Lower lobe of right lung (tissue), 2 donors: ENCODE results near the gene PKM. TPM values are rescaled to one million over a fixed set of nuclear protein-coding genes. Genes with fewer than 3 reads are reported as not detected.

Experiments
- ATAC-seq, 2 donors: fragments of 200-7000 bp; cut with Tn5 transposase; one replicate each; pipeline ENCODE4 v1.9.1; 2020 to 2022; ENCODE audit warnings: mild to moderate bottlenecking in 2 of 2, moderate library complexity in 2 of 2
- DNase-seq: peaks from one replicate; pipeline ENCODE4 v3.0.0-alpha.2; 2020
- H3K27ac ChIP-seq: fragments of 200-600 bp; one replicate; pipeline ENCODE4 v1.8.0; 2022
- H3K27me3 ChIP-seq: fragments of 200-600 bp; one replicate; pipeline ENCODE4 v1.8.0; 2022; ENCODE audit warnings: low read depth
- H3K36me3 ChIP-seq: fragments of 200-600 bp; one replicate; pipeline ENCODE4 v1.8.0; 2022; ENCODE audit warnings: mild to moderate bottlenecking
- H3K4me1 ChIP-seq: fragments of 200-600 bp; one replicate; pipeline ENCODE4 v1.8.0; 2022
- H3K4me3 ChIP-seq: fragments of 200-600 bp; one replicate; pipeline ENCODE4 v1.8.0; 2022; ENCODE audit warnings: mild to moderate bottlenecking
- H3K9me3 ChIP-seq: fragments of 200-600 bp; one replicate; pipeline ENCODE4 v1.8.0; 2022
- intact Hi-C: fragments of 100-400 bp; cut with DNase I; formaldehyde crosslinking; loops from one replicate; pipeline ENCODE4 v1.11.0; 2022
- total RNA-seq: library from RNA; stranded (reverse); fragmentation: NEBNext Ultra II Directional; extraction: Animal tissue kit (Norgen Biotek cat#: 25700); gene quantifications from one replicate; pipeline ENCODE4 v1.2.1, GENCODE V29; 2021
- TF ChIP-seq, protein P1 (sequence below): fragments of 200-600 bp; IDR thresholded peaks from one replicate; pipeline ENCODE4 v1.8.0; 2022; ENCODE audit warnings: antibody characterized with exemption, mild to moderate bottlenecking
- donor health status: DM: no; HTN: yes; CAD: no; lungs with severe emphysema.

PKM gene
- total RNA-seq, 1 donor from 2014 or later, result 443 TPM

DNA sequence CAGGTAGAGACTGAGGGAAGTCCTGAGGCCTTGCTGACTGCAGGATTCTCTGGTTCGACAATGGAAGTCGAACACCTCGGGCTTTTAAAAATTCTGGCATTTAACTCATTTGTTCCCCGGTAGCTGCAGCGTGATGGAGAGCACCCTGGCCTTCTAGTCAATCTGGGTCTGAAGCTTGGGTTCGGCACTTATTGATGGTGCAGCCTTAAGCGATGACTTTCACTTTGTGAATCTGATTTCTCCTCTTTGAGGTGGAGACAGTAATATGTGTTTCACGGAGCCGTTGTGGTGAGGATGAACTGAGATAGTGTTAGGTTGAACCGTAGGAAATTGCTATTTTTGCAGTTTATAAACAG is 42.0 kb upstream of the PKM start:
- intact Hi-C loops, result no loop called here
- H3K27ac ChIP-seq, result peak overlapping the region; percentile 92
- H3K36me3 ChIP-seq, result peaks cover 10% of the 10 kb centered on the region
- peak overlapping the region; percentile 83 for H3K4me3 ChIP-seq
- peaks cover 20% of the 10 kb centered on the region for H3K4me1 ChIP-seq
- ATAC-seq, result no peak
- H3K9me3 ChIP-seq, result no peaks in the 10 kb centered on the region
- TF ChIP-seq, protein P1, sequence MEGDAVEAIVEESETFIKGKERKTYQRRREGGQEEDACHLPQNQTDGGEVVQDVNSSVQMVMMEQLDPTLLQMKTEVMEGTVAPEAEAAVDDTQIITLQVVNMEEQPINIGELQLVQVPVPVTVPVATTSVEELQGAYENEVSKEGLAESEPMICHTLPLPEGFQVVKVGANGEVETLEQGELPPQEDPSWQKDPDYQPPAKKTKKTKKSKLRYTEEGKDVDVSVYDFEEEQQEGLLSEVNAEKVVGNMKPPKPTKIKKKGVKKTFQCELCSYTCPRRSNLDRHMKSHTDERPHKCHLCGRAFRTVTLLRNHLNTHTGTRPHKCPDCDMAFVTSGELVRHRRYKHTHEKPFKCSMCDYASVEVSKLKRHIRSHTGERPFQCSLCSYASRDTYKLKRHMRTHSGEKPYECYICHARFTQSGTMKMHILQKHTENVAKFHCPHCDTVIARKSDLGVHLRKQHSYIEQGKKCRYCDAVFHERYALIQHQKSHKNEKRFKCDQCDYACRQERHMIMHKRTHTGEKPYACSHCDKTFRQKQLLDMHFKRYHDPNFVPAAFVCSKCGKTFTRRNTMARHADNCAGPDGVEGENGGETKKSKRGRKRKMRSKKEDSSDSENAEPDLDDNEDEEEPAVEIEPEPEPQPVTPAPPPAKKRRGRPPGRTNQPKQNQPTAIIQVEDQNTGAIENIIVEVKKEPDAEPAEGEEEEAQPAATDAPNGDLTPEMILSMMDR, result no peak
- DNase-seq, result no peak
- H3K27me3 ChIP-seq, result no peaks in the 10 kb centered on the region

- Histone ChIP-seq H3K36me3 (peaks cover 16% of the 10 kb centered on the region), H3K9me3 (no peaks in the 10 kb centered on the region), H3K4me1 (peaks cover 20% of the 10 kb centered on the region), H3K27me3 (no peaks in the 10 kb centered on the region), H3K4me3 (peak within 1 kb of the TSS; percentile 83), H3K27ac (peak within 1 kb of the TSS; percentile 92)
- ATAC-seq (peak; percentile 100), DNase-seq (peak; percentile 99)
- TF ChIP-seq, protein P1, result peak; percentile 71
- intact Hi-C loops, result no loop called here
These were observed 41.4 kb upstream of the PKM start, which contains the start of gene PARP6 for GRCh38 chr15:72272213-72272996. TSS of gene PARP6 (minus strand) at chr15:72272554. CDS start at chr15:72267477, 5,077 bp downstream.

DNA sequence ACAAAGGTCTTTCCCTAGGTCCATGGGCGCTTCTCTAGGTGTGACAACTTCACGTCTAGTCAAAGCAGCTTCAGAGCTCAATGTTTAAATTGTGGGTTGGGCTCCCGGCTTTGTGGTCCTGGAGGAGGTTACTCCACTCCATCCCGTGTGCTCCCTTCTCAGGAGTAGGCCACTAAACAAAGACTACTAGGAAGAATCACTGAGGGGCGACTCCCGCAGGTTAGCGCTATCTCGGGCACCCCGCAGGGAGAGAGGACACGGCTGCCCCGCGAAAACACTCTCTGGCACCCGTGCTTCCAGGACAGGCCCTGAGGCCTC is 40.9 kb upstream of the PKM start:
- Histone ChIP-seq H3K27ac (peak overlapping the region; percentile 92), H3K4me3 (peak overlapping the region; percentile 83), H3K4me1 (peaks cover 20% of the 10 kb centered on the region), H3K27me3 (no peaks in the 10 kb centered on the region), H3K36me3 (peaks cover 21% of the 10 kb centered on the region), H3K9me3 (no peaks in the 10 kb centered on the region)
- ATAC-seq, result peak in 1 of 2 donors; percentile 7
- TF ChIP-seq, protein P1, result no peak
- no peak for DNase-seq
- intact Hi-C loops, result no loop called here

GRCh38 chr15:72271221-72271620 is 40.2 kb upstream of the PKM start:
- Histone ChIP-seq H3K27ac (no peak overlapping the region), H3K9me3 (no peaks in the 10 kb centered on the region), H3K4me1 (peaks cover 20% of the 10 kb centered on the region), H3K27me3 (no peaks in the 10 kb centered on the region), H3K36me3 (peaks cover 27% of the 10 kb centered on the region), H3K4me3 (peak overlapping the region; percentile 83)
- intact Hi-C loops, result no loop called here
- TF ChIP-seq, protein P1, result no peak
- DNase-seq, result no peak
- ATAC-seq, result no peak

- H3K27me3 ChIP-seq, result no peaks in the 10 kb centered on the region
- no peak overlapping the region for H3K27ac ChIP-seq
- H3K4me3 ChIP-seq, result no peak overlapping the region
- H3K9me3 ChIP-seq, result no peaks in the 10 kb centered on the region
- peaks cover 20% of the 10 kb centered on the region for H3K4me1 ChIP-seq
- H3K36me3 ChIP-seq, result peaks cover 42% of the 10 kb centered on the region
- TF ChIP-seq, protein P1, result no peak
- ATAC-seq (no peak), DNase-seq (no peak)
- intact Hi-C loops, result loop anchor here (10.0 kb wide), 1 partner anchor 75 kb away; the partner anchor contains the start of gene GRAMD2A
These were observed 38.7 kb upstream of the PKM start for GRCh38 chr15:72269739-72270138.
